Measurements from ENCODE around the gene ZNF492. TPM values are rescaled to one million over a fixed set of nuclear protein-coding genes. Genes with fewer than 3 reads are reported as not detected.
"Not testable (repeated sequence)": the region's sequence is repeated elsewhere in the genome, so short reads cannot be mapped to it uniquely, and the experiment has no call there.

The ZNF492 gene
- total RNA-seq, 1 donor from 2014 or later, result not detected

DNA sequence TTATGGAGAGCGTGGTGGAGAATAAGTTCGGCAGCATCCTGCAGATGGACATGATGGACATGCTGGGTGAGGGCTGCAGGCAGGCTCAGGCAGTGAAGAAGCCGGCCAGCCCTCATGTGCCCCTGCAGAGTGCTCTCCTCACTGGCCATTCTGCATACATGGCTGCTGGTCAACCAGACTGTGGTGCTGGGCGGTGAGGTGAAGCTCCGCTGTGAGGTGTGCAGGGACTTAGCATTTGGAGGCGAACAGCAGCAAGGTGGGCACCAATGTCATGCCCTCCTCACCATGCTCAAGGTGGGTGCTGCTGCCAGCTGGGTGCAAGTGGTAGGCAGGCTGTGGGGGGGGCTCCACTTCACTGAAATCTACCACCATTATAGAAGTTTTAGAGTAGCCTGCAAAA is 5.7 kb upstream of the ZNF492 start:
- Mint-ChIP-seq H3K27ac (ENCODE audit: unreplicated experiment) (no peak overlapping the region), H3K36me3 (ENCODE audit: unreplicated experiment) (peaks cover 5% of the 10 kb centered on the region), H3K4me1 (ENCODE audit: low read depth, unreplicated experiment) (no peaks in the 10 kb centered on the region), H3K4me3 (ENCODE audit: unreplicated experiment) (no peak overlapping the region), H3K27me3 (ENCODE audit: unreplicated experiment) (peaks cover 4% of the 10 kb centered on the region), H3K9me3 (ENCODE audit: unreplicated experiment) (peaks cover 15% of the 10 kb centered on the region)
- no peak for DNase-seq
- TF ChIP-seq, protein P1, sequence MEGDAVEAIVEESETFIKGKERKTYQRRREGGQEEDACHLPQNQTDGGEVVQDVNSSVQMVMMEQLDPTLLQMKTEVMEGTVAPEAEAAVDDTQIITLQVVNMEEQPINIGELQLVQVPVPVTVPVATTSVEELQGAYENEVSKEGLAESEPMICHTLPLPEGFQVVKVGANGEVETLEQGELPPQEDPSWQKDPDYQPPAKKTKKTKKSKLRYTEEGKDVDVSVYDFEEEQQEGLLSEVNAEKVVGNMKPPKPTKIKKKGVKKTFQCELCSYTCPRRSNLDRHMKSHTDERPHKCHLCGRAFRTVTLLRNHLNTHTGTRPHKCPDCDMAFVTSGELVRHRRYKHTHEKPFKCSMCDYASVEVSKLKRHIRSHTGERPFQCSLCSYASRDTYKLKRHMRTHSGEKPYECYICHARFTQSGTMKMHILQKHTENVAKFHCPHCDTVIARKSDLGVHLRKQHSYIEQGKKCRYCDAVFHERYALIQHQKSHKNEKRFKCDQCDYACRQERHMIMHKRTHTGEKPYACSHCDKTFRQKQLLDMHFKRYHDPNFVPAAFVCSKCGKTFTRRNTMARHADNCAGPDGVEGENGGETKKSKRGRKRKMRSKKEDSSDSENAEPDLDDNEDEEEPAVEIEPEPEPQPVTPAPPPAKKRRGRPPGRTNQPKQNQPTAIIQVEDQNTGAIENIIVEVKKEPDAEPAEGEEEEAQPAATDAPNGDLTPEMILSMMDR (IDR thresholded peaks at IDR 0.05; ENCODE audit: partially characterized antibody, unreplicated experiment), result no peak

DNA sequence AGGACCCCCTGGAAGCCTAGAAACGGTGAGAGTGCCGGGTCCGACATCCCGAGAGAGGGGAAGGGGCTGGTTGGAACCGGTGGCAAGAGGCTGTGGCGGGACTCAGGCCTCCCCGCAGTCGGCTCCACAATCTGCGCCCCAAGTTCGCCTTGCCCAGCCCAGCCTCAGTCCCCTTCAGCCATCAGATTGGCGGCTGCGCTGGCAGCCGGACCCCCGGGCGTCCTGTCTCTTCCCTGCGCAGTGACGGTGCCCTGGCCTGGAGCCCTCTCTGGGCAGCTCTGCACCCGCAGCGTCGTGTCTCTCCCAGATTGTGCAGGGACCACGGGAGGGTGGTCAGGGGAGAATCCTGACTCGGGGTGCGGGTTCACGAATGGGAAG is 315 bp downstream of the ZNF492 start:
- no peaks in the 10 kb centered on the region for H3K4me1 Mint-ChIP-seq (ENCODE audit: low read depth, unreplicated experiment)
- DNase-seq, result no peak
- no peak overlapping the region for H3K27ac Mint-ChIP-seq (ENCODE audit: unreplicated experiment)
- TF ChIP-seq, protein P1 (IDR thresholded peaks at IDR 0.05; ENCODE audit: partially characterized antibody, unreplicated experiment), result no peak
- H3K4me3 Mint-ChIP-seq (ENCODE audit: unreplicated experiment), result no peak overlapping the region
- no peaks in the 10 kb centered on the region for H3K27me3 Mint-ChIP-seq (ENCODE audit: unreplicated experiment)
- H3K36me3 Mint-ChIP-seq (ENCODE audit: unreplicated experiment), result no peaks in the 10 kb centered on the region
- H3K9me3 Mint-ChIP-seq (ENCODE audit: unreplicated experiment), result peaks cover 2% of the 10 kb centered on the region

DNA sequence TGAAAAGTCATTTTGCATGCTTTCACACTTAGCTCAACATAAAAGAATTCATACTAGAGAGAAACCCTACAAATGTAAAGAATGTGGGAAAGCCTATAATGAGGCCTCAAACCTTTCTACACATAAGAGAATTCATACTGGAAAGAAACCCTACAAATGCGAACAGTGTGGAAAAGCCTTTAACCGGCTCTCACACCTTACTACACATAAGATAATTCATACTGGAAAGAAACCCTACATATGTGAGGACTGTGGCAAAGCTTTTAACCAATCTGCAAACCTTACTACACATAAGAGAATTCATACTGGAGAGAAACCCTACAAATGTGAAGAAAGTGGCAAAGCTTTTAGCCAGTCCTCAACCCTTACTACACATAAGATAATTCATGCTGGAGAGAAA is 51.4 kb downstream of the ZNF492 start:
- not testable (repeated sequence) for H3K9me3 Mint-ChIP-seq (ENCODE audit: unreplicated experiment); H3K4me3 Mint-ChIP-seq (ENCODE audit: unreplicated experiment); H3K27me3 Mint-ChIP-seq (ENCODE audit: unreplicated experiment); H3K27ac Mint-ChIP-seq (ENCODE audit: unreplicated experiment); H3K36me3 Mint-ChIP-seq (ENCODE audit: unreplicated experiment); H3K4me1 Mint-ChIP-seq (ENCODE audit: low read depth, unreplicated experiment); DNase-seq

DNA sequence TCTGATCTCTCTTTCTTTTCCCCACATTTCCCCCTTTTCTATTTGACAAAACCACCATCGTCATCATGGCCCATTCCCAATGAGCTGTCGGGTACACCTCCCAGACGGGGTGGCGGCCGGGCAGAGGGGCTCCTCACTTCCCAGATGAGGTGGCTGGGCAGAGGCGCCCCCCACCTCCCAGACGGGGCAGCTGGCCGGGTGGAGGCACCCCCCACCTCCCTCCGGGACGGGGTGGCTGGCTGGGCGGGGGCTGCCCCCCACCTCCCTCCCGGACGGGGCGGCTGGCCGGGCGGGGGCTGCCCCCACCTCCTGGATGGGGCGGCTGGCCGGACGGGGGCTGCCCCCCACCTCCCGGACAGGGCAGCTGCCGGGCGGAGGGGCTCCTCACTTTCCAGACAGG is 68.5 kb downstream of the ZNF492 start:
- not testable (repeated sequence) for H3K4me3 Mint-ChIP-seq (ENCODE audit: unreplicated experiment); DNase-seq; H3K27ac Mint-ChIP-seq (ENCODE audit: unreplicated experiment); H3K27me3 Mint-ChIP-seq (ENCODE audit: unreplicated experiment); H3K4me1 Mint-ChIP-seq (ENCODE audit: low read depth, unreplicated experiment); H3K36me3 Mint-ChIP-seq (ENCODE audit: unreplicated experiment)
- peaks cover 11% of the 10 kb centered on the region for H3K9me3 Mint-ChIP-seq (ENCODE audit: unreplicated experiment)

DNA sequence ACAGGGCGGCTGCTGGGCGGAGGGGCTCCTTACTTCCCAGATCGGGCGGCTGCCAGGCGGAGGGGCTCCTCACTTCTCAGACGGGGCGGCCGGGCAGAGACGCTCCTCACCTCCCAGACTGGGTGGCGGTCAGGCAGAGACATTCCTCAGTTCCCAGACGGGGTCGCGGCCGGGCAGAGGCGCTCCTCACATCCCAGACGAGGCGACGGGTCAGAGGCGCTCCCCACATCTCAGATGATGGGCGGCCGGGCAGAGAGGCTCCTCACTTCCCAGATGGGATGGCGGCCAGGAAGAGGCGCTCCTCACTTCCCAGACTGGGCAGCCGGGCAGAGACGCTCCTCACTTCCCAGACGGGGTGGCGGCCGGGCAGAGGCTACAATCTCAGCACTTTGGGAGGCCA is 69.0 kb downstream of the ZNF492 start:
- H3K27me3 Mint-ChIP-seq (ENCODE audit: unreplicated experiment), result not testable (repeated sequence)

DNA sequence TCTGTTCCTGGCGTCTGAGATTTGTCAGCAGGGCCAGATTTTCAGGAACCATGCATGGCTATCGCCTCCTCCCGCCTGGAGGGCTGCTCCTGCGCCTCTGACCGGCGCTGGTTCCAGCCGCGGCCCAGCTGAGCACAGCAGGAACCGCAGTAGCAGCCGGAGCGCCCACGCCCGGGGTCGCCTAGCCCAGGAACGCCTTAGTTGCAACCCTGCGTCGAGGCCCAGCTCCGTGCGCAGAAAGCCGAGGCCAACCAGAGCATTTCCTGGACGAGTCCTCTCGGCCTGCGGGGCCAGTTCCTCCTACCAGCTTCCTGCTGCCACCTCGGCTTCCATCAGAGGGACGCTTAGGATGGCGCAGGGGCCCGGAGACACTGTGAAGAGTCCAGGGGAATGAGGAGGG is 74.9 kb downstream of the ZNF492 start:
- no peak overlapping the region for H3K27ac Mint-ChIP-seq (ENCODE audit: unreplicated experiment)
- peaks cover 9% of the 10 kb centered on the region for H3K9me3 Mint-ChIP-seq (ENCODE audit: unreplicated experiment)
- H3K36me3 Mint-ChIP-seq (ENCODE audit: unreplicated experiment), result no peaks in the 10 kb centered on the region
- TF ChIP-seq, protein P1 (IDR thresholded peaks at IDR 0.05; ENCODE audit: partially characterized antibody, unreplicated experiment), result no peak
- H3K27me3 Mint-ChIP-seq (ENCODE audit: unreplicated experiment), result no peaks in the 10 kb centered on the region
- no peak overlapping the region for H3K4me3 Mint-ChIP-seq (ENCODE audit: unreplicated experiment)
- no peak for DNase-seq
- H3K4me1 Mint-ChIP-seq (ENCODE audit: low read depth, unreplicated experiment), result no peaks in the 10 kb centered on the region

More for the DNA sequence above, 69.0 kb downstream of the ZNF492 start:
- peaks cover 11% of the 10 kb centered on the region for H3K9me3 Mint-ChIP-seq (ENCODE audit: unreplicated experiment)
- not testable (repeated sequence) for H3K4me3 Mint-ChIP-seq (ENCODE audit: unreplicated experiment); H3K36me3 Mint-ChIP-seq (ENCODE audit: unreplicated experiment); DNase-seq; H3K4me1 Mint-ChIP-seq (ENCODE audit: low read depth, unreplicated experiment); H3K27ac Mint-ChIP-seq (ENCODE audit: unreplicated experiment)

Other genes starting within 250 kb of the ZNF492 start
- not detected for gene ZNF98, start 212.0 kb upstream of the ZNF492 start, total RNA-seq (ENCODE audit: unreplicated experiment)
- not detected for gene ZNF99, start 149.8 kb downstream of the ZNF492 start, total RNA-seq (ENCODE audit: unreplicated experiment)
- gene ZNF723, start 198.0 kb downstream of the ZNF492 start, total RNA-seq (ENCODE audit: unreplicated experiment), result not detected

All from glutamatergic neuron (in vitro differentiated cells).